HG02571 (cell line): ENCODE results near the gene SLFNL1.

ENCODE experiments used
- ATAC-seq: cut with Tn5 transposase; IDR thresholded peaks from one replicate; pipeline ENCODE4 v1.9.1; 2021; ENCODE audit warnings: mild to moderate bottlenecking, moderate library complexity; ENCODE audit not compliant: unreplicated experiment

SLFNL1 gene

GRCh38 chr1:40987439-40988276, 33.9 kb downstream of the SLFNL1 start:
- no peak for ATAC-seq

- no peak for ATAC-seq
Observed at GRCh38 chr1:40986956-40987355, 34.6 kb downstream of the SLFNL1 start.

GRCh38 chr1:40986328-40986783, 35.2 kb downstream of the SLFNL1 start:
- ATAC-seq = no peak

- ATAC-seq = no peak
Observed at GRCh38 chr1:40985875-40986274, 35.6 kb downstream of the SLFNL1 start.

- no peak for ATAC-seq
Observed at GRCh38 chr1:40985161-40985560, 36.4 kb downstream of the SLFNL1 start.

- no peak for ATAC-seq
Observed at GRCh38 chr1:40984531-40984930, 37.0 kb downstream of the SLFNL1 start.

GRCh38 chr1:40984066-40984465, 37.5 kb downstream of the SLFNL1 start:
- no peak for ATAC-seq

- no peak for ATAC-seq
Observed at GRCh38 chr1:40983286-40983685, 38.2 kb downstream of the SLFNL1 start.

GRCh38 chr1:40982721-40983120, 38.8 kb downstream of the SLFNL1 start:
- no peak for ATAC-seq

- no peak for ATAC-seq
Observed at GRCh38 chr1:40981691-40982448, 39.7 kb downstream of the SLFNL1 start.

GRCh38 chr1:40980453-40981121, 40.9 kb downstream of the SLFNL1 start:
- no peak for ATAC-seq

GRCh38 chr1:40980068-40980452, 41.5 kb downstream of the SLFNL1 start:
- peak; percentile 23 for ATAC-seq

- peak; percentile 90 for ATAC-seq
Observed at GRCh38 chr1:40979241-40980067, 42.1 kb downstream of the SLFNL1 start, which contains the start of gene CTPS1. CTPS1 (plus strand) TSS chr1:40979696; CDS start chr1:40983291, 3,595 bp downstream.

GRCh38 chr1:40978886-40979240, 42.7 kb downstream of the SLFNL1 start:
- no peak for ATAC-seq

GRCh38 chr1:40977716-40978115, 43.8 kb downstream of the SLFNL1 start:
- ATAC-seq = no peak

- no peak for ATAC-seq
Observed at GRCh38 chr1:40976952-40977690, 44.4 kb downstream of the SLFNL1 start.

GRCh38 chr1:40974945-40975344, 46.6 kb downstream of the SLFNL1 start:
- ATAC-seq = no peak

- no peak for ATAC-seq
Observed at GRCh38 chr1:40973912-40974311, 47.6 kb downstream of the SLFNL1 start.

- ATAC-seq = no peak
Observed at GRCh38 chr1:40971966-40972365, 49.6 kb downstream of the SLFNL1 start.

- ATAC-seq = no peak
Observed at GRCh38 chr1:40969445-40969844, 52.1 kb downstream of the SLFNL1 start.
